HG03280 (cell line): ENCODE measurements around the gene RBM26.

Source experiments
- ATAC-seq: cut with Tn5 transposase; IDR thresholded peaks from one replicate; pipeline ENCODE4 v1.9.1; 2021; ENCODE audit warnings: mild to moderate bottlenecking, moderate library complexity; ENCODE audit not compliant: unreplicated experiment

The RBM26 gene

GRCh38 chr13:79405831-79406596 is at the start of gene RBM26:
Gene RBM26 (minus strand): TSS chr13:79406255. CDS start chr13:79405774, 481 bp downstream.
- peak; percentile 76 for ATAC-seq

GRCh38 chr13:79455331-79455730 is 49.3 kb upstream of the RBM26 start:
- no peak for ATAC-seq

- no peak for ATAC-seq
Observed at GRCh38 chr13:79452239-79452913, 46.3 kb upstream of the RBM26 start.

GRCh38 chr13:79451500-79451962 is 45.5 kb upstream of the RBM26 start:
- peak; percentile 100 for ATAC-seq

- no peak for ATAC-seq
Observed at GRCh38 chr13:79450110-79450509, 44.1 kb upstream of the RBM26 start.

GRCh38 chr13:79448413-79448812 is 42.4 kb upstream of the RBM26 start:
- no peak for ATAC-seq

- no peak for ATAC-seq
Observed at GRCh38 chr13:79447741-79448140, 41.7 kb upstream of the RBM26 start.

GRCh38 chr13:79447141-79447540 is 41.1 kb upstream of the RBM26 start:
- no peak for ATAC-seq

- ATAC-seq, result no peak
Observed at GRCh38 chr13:79445968-79446645, 40.1 kb upstream of the RBM26 start.

GRCh38 chr13:79442706-79443105 is 36.7 kb upstream of the RBM26 start:
- no peak for ATAC-seq

GRCh38 chr13:79442221-79442620 is 36.2 kb upstream of the RBM26 start:
- ATAC-seq, result no peak

GRCh38 chr13:79440958-79441528 is 35.0 kb upstream of the RBM26 start:
- no peak for ATAC-seq

- no peak for ATAC-seq
Observed at GRCh38 chr13:79439275-79439674, 33.2 kb upstream of the RBM26 start.

- ATAC-seq, result no peak
Observed at GRCh38 chr13:79435561-79435990, 29.5 kb upstream of the RBM26 start.

- ATAC-seq, result no peak
Observed at GRCh38 chr13:79434556-79434955, 28.5 kb upstream of the RBM26 start.

- ATAC-seq, result no peak
Observed at GRCh38 chr13:79432992-79433391, 26.9 kb upstream of the RBM26 start.

- no peak for ATAC-seq
Observed at GRCh38 chr13:79432086-79432485, 26.0 kb upstream of the RBM26 start.

- no peak for ATAC-seq
Observed at GRCh38 chr13:79429309-79429708, 23.3 kb upstream of the RBM26 start.

GRCh38 chr13:79427883-79428282 is 21.8 kb upstream of the RBM26 start:
- no peak for ATAC-seq

- ATAC-seq, result no peak
Observed at GRCh38 chr13:79427265-79427664, 21.2 kb upstream of the RBM26 start.
